Measurements from ENCODE around the gene C2orf76.

C2orf76 gene

DNA sequence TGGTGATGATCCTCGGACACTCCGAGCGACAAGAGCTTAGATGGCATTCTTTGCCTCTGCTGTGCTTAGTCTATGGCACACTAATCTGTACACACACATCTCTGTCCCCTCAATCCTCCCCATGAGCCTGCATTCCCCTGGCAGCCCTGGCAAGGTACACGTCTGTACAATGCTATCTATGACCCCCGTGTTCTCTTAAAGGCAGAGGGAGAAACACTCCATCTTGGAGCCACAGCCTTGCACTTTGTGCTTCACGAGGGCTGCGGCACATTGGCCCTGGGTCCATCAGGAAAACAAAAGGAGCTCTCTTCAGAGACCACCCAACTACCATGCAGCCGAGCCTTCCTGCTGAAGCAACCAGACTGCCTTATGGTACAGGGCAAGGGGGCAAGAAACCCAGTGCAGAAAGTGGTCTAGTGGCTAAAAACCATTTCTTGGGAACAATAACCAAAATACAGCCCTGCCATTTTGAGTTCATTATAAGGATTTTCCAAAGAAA lies 100.5 kb downstream of the C2orf76 start:
- in situ Hi-C loops (cut with MboI; ENCODE audit: low sequenced_read_pairs) = no loop called here

DNA sequence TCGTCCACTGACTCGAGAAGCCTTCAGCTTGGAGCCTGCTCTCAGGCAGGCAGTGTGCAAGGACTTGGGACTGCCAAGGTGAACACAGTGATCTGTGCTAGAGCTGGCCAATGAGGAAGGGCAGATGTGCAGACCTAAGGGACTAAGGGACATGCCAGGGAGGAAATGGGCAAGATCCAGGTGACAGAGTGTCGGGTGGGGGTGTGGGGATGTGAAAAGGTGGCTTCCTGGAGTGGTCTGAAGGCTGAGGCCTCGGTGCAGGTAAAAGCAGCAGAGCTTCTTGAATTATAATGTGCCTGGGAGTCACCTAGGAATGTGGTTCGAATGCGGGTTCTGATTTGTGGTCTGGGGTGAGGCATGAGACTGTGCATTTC lies 101.0 kb downstream of the C2orf76 start:
- in situ Hi-C loops (cut with MboI; ENCODE audit: low sequenced_read_pairs) = no loop called here

DNA sequence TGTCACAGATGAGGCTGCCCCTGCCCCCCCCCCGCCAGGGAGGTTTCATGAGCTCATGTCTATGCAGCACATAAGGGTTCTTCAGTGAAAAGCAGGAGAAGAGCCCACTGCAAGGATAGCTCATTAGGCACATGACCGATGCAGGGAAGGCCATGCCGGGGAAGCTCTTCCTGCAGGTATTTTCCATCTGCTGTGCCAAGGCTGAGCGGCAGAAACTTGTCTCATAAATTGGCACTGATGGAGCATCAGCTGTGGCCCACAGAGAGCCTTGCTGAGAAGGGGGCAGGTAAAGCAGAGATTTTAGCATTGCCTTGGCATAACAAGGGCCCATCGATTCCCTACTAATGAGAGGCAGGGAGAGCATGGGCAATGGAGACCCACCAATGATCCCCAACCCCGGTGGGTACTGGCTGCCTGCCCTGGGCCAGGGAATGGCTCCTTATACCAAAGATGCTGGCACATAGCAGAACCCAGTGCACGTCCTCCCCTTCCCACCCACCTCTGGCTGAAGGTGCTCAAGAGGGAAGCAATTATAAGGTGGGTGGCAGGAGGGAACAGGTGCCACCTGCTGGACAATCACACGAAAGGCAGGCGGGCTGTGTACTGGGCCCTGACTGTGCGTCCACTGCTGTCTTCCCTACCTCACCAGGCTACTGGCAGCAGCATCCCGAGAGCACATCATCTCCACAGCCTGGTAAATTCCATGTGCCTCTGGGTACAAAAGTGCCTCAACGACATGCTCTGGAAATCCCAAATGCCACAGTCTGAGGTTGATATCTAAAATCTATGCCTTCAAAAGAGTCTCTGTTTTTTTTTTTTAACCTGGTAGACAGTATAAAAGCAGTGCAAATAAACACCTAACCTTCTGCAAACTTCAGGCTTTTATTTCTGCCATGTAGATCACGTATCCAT lies 101.6 kb downstream of the C2orf76 start:
- in situ Hi-C loops (cut with MboI; ENCODE audit: low sequenced_read_pairs) = no loop called here

DNA sequence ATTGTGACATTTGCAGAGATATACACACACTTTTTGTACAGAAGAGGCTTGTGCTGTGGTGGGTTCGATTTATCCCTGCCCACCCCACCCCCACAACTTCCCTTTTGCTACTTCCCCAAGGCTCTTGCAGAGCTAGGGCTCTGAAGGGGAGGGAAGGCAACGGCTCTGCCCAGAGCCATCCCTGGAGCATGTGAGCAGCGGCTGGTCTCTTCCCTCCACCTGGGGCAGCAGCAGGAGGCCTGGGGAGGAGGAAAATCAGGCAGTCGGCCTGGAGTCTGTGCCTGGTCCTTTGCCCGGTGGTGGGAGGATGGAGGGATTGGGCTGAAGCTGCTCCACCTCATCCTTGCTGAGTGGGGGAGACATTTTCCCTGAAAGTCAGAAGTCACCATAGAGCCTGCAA lies 103.0 kb downstream of the C2orf76 start:
- in situ Hi-C loops (cut with MboI; ENCODE audit: low sequenced_read_pairs) = no loop called here

DNA sequence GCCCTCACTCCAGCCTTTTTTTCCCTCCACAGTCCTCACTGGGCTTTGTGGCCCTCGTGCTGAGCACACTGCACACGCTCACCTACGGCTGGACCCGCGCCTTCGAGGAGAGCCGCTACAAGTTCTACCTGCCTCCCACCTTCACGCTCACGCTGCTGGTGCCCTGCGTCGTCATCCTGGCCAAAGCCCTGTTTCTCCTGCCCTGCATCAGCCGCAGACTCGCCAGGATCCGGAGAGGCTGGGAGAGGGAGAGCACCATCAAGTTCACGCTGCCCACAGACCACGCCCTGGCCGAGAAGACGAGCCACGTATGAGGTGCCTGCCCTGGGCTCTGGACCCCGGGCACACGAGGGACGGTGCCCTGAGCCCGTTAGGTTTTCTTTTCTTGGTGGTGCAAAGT lies 103.6 kb downstream of the C2orf76 start:
- in situ Hi-C loops (cut with MboI; ENCODE audit: low sequenced_read_pairs) = no loop called here

DNA sequence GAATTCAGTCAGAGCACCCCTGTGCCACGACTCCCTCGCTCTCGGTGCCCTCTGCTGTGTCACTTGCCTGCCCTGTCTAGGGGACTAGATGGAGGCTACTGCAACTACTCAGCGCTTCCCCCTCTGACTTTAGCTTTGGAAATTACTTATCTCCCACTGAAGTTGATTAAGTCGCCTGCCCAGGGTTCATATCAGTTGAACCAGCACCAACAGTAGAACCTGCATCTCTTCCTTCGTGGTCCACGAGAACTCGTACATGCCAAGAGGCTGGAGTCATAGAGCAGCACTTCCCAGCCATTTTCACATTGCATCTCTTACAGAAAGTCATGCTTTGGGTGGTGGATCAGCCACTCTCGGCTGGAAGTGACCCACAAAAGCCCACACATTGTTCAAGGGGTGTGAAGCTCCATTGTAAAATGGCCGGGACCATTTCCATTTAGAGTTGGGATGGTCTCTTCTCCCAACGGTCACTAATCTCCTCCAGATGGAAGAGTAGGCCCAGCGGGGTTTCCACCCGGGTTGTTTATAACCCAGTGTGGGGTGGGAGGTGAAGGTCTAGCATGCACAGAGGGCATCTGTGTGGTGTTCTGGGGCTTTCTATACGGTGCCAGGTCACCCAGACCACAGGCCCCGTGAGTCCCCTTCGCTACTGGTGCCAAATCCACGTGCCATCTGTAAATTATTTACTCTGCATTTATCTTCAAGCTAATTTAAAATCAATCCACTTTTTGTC lies 105.0 kb downstream of the C2orf76 start:
- in situ Hi-C loops (cut with MboI; ENCODE audit: low sequenced_read_pairs) = no loop called here

DNA sequence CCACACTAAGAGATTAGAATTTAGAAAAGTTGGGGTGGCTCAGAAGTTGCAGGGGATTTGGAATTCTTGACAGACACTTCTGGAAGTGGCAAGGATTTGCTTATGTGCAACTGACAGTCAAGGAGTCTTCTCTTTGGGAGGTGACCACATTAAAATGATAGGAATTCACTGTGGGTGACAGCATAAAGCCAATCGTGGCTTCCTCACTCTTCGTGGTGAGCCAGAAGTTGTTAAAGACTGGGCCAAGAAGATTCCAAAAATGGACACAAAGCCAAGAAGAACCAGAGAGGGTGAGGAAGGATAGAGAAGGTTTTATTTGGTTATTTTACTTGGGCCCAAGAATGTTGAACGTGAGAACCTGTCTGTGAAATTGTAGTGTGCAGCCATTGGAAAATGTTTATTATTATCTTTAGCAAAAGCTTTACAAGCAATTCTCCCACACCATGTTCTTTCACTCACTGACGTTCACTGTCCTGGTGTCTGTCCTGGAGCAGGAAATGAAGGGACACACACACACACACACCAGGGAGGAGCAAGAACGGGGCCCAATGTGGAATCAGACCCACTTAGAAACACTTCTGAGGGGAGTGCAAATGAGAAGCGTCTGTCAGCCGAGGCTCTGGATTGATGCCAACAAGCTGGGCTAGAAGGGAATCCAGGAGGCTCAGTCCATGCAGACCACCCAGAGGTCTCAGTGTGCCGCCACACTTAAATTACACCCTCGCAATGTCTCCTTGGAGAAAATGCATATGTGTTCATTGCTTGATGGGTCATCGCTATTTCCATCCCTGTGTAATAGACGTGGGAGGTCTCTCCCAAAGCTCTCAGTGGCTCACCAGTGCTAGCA lies 105.8 kb downstream of the C2orf76 start:
- in situ Hi-C loops (cut with MboI; ENCODE audit: low sequenced_read_pairs) = no loop called here

DNA sequence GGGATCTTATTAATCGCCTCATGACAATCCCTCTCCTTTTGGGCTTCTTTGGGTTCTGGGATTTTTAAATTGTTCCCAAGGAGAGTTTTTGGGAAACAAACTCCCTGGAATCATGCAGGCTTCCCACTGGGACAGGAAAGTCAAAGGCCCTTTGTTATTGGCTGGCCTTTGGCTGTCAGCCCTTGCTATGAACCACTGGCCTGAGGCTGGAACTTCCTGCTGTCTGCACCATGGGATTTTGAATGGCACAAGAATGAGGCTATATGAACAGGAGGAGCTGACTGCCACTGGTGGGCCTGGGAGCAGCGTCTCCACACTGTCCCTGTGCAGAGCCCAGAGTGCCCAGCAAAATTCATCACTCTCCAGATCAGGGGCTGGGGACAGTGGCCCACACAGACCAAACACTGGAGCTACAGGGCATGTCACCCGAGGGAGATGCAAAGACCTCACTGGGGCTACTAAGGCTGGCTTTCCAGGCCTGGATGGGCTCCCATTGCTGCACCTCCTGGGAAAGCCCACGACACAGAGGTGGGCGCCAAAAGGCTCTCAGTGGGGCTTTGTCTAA lies 107.3 kb downstream of the C2orf76 start:
- in situ Hi-C loops (cut with MboI; ENCODE audit: low sequenced_read_pairs) = no loop called here

DNA sequence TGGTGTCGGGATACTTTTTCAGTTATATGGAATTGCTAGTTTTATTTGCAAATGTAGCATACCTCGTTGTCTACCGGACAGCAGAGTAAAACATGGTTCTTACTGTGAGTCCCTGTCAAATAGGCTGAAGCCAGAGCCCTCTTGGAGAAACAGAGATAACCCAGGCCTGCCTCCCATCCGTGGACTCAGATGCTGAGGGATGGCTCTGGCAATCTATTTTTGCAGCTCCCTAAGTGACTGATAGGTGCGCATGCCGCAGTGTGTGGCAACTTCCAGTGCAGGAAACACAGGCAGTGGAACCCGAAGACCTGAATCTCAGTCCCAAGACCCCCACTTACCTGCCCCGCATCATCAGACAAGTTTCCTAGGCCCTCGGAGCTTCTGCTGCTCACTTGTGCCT lies 109.4 kb downstream of the C2orf76 start:
- in situ Hi-C loops (cut with MboI; ENCODE audit: low sequenced_read_pairs) = no loop called here

DNA sequence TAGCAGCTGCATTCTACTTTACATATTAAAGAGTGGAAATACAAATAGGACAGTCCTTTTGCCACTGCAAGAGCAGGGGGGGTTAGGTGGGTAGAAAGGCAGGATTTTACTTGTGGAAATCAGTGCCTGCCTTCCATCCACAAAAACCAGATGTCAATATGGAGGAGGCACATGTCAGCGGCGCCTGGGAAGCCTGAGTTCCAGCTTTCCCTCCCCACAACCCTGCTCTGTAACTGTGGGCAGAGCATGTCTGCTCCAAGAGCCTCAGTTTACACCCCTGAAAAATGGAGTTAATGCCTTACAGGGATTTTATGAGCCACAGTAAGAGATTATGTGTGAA lies 110.1 kb downstream of the C2orf76 start:
- in situ Hi-C loops (cut with MboI; ENCODE audit: low sequenced_read_pairs) = no loop called here

DNA sequence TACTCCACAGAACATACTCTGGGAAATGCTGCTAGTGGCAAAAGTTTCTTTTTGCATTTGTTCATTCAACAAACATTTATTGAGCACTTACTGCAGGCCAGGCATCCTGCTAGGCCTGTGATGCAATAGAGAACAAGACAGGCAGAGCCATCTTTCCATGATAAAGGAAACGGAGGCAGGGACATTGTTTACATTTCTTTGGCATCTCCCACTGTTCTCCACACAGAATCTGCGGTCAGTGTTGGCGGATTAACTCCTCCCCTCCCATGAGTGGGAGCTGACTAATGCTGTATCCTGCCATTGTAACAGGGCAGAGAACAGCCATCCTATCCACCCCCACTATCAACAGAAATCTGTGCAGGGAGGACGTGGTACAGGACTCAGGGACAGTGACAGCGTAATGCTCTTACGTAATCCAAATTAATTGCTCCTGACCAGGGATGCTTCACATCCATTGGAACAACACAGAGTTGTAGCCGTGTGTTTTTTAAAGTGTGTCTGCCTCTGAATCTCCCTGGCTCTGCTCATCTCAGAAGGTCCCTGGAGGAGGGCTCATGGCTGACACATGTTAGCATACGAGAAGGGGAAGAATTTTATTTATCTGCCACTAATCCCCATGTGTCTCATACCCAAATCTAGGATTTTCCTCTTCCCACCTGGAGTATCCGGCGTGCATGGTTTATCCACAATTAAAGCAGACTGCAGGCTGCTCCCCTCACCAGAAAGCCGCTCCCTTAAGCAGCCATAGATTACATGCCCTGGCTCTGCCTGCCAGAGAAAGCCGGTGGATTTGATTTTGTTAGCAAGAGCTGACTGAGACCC lies 110.7 kb downstream of the C2orf76 start:
- in situ Hi-C loops (cut with MboI; ENCODE audit: low sequenced_read_pairs) = no loop called here

DNA sequence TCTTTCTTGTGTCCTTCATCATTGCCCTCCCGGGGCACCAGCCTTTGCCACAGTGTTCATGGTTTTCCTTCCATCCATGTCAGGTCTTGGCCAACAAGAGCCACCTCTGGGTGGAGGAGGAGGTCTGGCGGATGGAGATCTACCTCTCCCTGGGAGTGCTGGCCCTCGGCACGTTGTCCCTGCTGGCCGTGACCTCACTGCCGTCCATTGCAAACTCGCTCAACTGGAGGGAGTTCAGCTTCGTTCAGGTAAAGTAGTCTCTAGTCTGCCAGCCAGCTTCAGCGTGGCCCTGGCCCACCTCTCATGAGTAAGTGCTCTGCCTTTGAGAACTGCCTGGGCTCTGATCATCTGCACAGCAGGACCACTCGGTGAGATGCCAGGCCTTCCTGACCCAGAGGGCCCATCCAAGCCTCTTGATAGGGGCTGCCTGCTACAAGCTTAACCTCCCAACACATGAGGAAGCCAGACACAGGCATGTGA lies 112.0 kb downstream of the C2orf76 start:
- in situ Hi-C loops (cut with MboI; ENCODE audit: low sequenced_read_pairs) = no loop called here

DNA sequence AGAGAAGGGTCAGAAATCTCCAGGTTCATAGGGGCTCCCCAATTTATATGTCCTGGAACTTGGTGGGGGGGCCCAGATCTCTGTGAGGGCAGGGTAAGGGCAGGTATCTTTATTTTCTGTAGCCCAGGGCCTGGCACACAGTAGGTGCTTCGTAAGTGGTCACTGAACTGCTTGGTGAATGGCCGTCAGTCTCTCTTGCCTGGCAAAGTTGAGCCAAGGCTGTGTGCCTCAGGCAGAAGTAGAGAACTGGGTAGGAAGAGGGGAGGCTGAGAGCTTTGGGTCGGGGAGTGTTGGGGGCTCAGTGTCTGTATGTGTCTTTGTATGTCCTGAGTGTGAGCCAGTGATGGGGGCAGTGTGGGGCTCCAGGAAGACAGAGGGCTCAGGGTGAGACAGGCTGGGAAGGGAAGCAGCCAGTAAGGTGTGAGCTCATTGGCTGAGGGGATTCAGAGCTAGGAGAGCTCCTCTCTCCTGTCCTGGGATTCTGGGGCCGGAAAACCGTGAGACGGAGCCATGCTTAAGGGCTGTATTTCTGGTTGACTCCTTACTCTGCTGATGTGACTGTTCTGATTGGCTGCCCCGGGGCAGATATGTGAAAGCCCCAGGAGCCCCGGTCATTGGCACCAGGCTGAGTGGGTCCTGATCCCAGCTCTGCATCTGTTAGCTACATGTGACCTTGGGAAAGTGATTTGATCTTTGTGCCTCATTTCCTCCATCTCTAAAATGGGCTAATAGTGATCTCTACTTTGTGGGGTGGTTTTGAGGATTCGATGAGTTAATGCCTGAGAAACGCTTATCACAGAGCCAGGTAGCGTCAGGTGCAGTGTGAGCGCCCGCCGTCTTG lies 112.7 kb downstream of the C2orf76 start:
- in situ Hi-C loops (cut with MboI; ENCODE audit: low sequenced_read_pairs) = no loop called here

DNA sequence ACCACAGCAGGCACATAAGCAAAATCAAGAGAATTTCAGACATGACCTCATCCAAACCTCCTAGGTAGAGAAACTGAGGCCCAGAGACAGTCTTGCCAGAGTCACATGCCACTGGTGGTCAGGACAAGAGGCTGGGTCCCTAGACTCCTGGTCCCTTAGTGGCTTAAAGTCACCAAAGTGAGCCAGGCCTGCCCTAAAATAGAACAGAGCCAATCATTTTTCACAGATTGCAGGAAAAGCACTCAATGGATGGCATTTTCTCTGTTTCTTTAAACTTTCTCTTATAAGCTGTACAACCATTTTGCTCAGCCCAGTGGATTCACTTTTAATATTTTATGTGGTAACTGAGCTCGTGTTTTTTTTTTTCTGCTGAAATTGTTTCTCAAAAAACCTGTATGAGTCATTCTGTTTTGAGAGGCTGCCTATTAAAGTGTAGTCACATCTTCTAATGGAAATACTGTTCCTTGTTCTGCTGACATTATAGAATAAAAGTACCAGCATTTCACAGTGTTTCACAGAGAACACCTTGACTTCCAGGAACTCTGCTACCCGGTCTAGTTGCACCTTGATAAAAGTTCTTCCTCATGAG lies 113.4 kb downstream of the C2orf76 start:
- in situ Hi-C loops (cut with MboI; ENCODE audit: low sequenced_read_pairs) = no loop called here
